Measurements from ENCODE around the gene SLC35F1.

DNA sequence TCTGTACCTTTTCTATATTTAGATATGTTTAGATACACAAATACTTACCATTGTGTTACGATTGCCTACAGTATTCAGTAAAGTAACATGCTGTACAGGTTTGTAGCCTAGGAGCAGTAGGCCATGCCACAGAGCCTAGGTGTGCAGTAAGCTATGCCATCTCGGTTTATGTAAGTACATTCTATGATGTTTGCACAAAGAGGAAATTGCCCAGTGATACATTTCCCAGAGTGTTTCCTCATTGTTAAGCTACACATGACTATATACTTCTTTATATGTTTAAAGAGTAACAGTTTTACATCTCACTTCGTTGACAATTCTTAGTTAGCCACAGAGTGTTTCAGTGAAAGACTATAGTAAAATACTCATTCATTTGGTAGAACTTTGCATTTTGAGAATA lies 51.5 kb downstream of the SLC35F1 start:
- TF ChIP-seq FOXK2 (IDR thresholded peaks at IDR 0.05) (no peak), CTBP1 (IDR thresholded peaks at IDR 0.05; ENCODE audit: borderline replicate concordance) (no peak), SP1 (IDR thresholded peaks at IDR 0.05) (no peak), BHLHE40 (IDR thresholded peaks at IDR 0.05; ENCODE audit: borderline replicate concordance) (no peak)
